HCT116 (cell line): ENCODE results near the gene RTTN. TPM values are rescaled to one million over a fixed set of nuclear protein-coding genes. Genes with fewer than 3 reads are reported as not detected.

Experiments
- ATAC-seq: fragments of 200-7000 bp; cut with Tn5 transposase; 2 replicates; pipeline ENCODE4 v1.9.1; 2020; ENCODE audit warnings: mild to moderate bottlenecking, moderate library complexity
- BruUV-seq: library from RNA; stranded (reverse); fragments of 400-500 nt; replicated peaks from 2 replicates; lab custom pipeline; 2021; lab: Mats Ljungman, UMichigan
- CTCF ChIA-PET: fragments of 300-600 bp; sonication (Branson Sonifier 250); formaldehyde crosslinking; loops from one replicate; lab custom pipeline; 2021; ENCODE audit warnings: antibody characterized with exemption; lab: Charles Lee
- POLR2A ChIA-PET: fragments of 300-600, 350-600 bp; sonication (Branson Sonifier 250); formaldehyde crosslinking; loops from one replicate; lab custom pipeline; 2021; ENCODE audit warnings: antibody characterized with exemption; lab: Charles Lee
- RAD21 ChIA-PET, 2 experiments: fragments of 300-600 bp; sonication (Branson Sonifier 250); formaldehyde crosslinking; loops; one replicate each; lab custom pipeline; 2023; ENCODE audit warnings: low total read pairs in 2 of 2; ENCODE audit not compliant: uncharacterized antibody in 2 of 2, unreplicated experiment in 2 of 2, low non-redundant PET in 1 of 2; lab: Charles Lee
- DNase-seq: peaks from one replicate; pipeline ENCODE4 v3.0.0-alpha.2; 2010; ENCODE audit warnings: low read depth, low spot score
- H2AFZ ChIP-seq: fragments of 200-600 bp; shearing (Covaris generic), sonication (generic); 2 replicates; pipeline ENCODE4 v1.6.1; 2017; ENCODE audit warnings: low read depth, mixed run types, mixed read lengths, antibody characterized with exemption, low read length; ENCODE audit not compliant: poor library complexity, severe bottlenecking
- H3K27ac ChIP-seq: 2 replicates; pipeline ENCODE4 v1.5.1; 2012; ENCODE audit warnings: low read depth, low read length
- H3K27me3 ChIP-seq: fragments of 200-600 bp; sonication (generic); 2 replicates; pipeline ENCODE4 v1.6.1; 2016; ENCODE audit warnings: mixed run types, low read length, mixed read lengths; ENCODE audit not compliant: insufficient read depth
- H3K36me3 ChIP-seq, 2 experiments: fragments of 200-500 bp in 1 of 2; fragments of 200-600 bp in 1 of 2; sonication (Bioruptor generic) in 1 of 2; sonication (generic) in 1 of 2; 2 replicates each; pipeline versions ENCODE4 v1.5.1 to v1.6.1; 2014 to 2016; ENCODE audit warnings: low read length in 2 of 2, inconsistent platforms in 1 of 2, mixed read lengths in 1 of 2, mixed run types in 1 of 2; ENCODE audit not compliant: insufficient read depth in 2 of 2, control insufficient read depth in 1 of 2
- H3K4me1 ChIP-seq, 2 experiments: fragments of 200-600 bp in 1 of 2; sonication (generic) in 1 of 2; 2 replicates each; pipeline versions ENCODE4 v1.5.1 to v1.6.1; 2012 to 2017; ENCODE audit warnings: low read length in 2 of 2, inconsistent platforms in 1 of 2, mild to moderate bottlenecking in 1 of 2, mixed read lengths in 1 of 2, mixed run types in 1 of 2, moderate library complexity in 1 of 2; ENCODE audit not compliant: insufficient read depth in 2 of 2, control insufficient read depth in 1 of 2
- H3K4me2 ChIP-seq: fragments of 200-600 bp; sonication (generic); 2 replicates; pipeline ENCODE4 v1.6.1; 2017; ENCODE audit warnings: mixed run types, low read length, mixed read lengths
- H3K4me3 ChIP-seq, 2 experiments: fragments of 200-600 bp in 1 of 2; sonication (generic) in 1 of 2; replicated peaks in 1 of 2; 2 replicates each; pipeline ENCODE4 v1.5.1; 2011 to 2016; ENCODE audit warnings: low read length in 2 of 2, control low read depth in 1 of 2, low read depth in 1 of 2, mild to moderate bottlenecking in 1 of 2, mixed read lengths in 1 of 2, mixed run types in 1 of 2
- H3K79me2 ChIP-seq: fragments of 200-600 bp; sonication (generic); 2 replicates; pipeline ENCODE4 v1.6.1; 2017; ENCODE audit warnings: mild to moderate bottlenecking, mixed run types, low read length, moderate library complexity, mixed read lengths; ENCODE audit not compliant: insufficient read depth
- H3K9ac ChIP-seq: fragments of 200-600 bp; sonication (generic); 2 replicates; pipeline ENCODE4 v1.6.1; 2016; ENCODE audit warnings: low read length, mixed read lengths
- H3K9me2 ChIP-seq: fragments of 200-600 bp; sonication (generic), shearing (Covaris generic); 2 replicates; pipeline ENCODE4 v1.6.1; 2017; ENCODE audit warnings: mixed run types, mild to moderate bottlenecking, moderate library complexity; ENCODE audit not compliant: insufficient read depth
- H3K9me3 ChIP-seq, 2 experiments: fragments of 200-500 bp in 1 of 2; fragments of 200-600 bp in 1 of 2; sonication (Bioruptor generic) in 1 of 2; sonication (generic) in 1 of 2; 2 replicates each; pipeline ENCODE4 v1.6.1; 2014 to 2017; ENCODE audit warnings: low read length in 2 of 2, mixed read lengths in 2 of 2, inconsistent platforms in 1 of 2, low read depth in 1 of 2, mild to moderate bottlenecking in 1 of 2, mixed run types in 1 of 2, moderate library complexity in 1 of 2; ENCODE audit not compliant: control insufficient read depth in 1 of 2, insufficient read depth in 1 of 2
- H4K20me1 ChIP-seq: fragments of 200-600 bp; sonication (generic), shearing (Covaris generic); 2 replicates; pipeline ENCODE4 v1.6.1; 2017; ENCODE audit warnings: mixed run types, mild to moderate bottlenecking, moderate library complexity; ENCODE audit not compliant: insufficient read depth
- CEBPB ChIP-seq: IDR thresholded peaks from 2 replicates; pipeline ENCODE4 v1.6.1; 2012; ENCODE audit warnings: low read depth
- CTCF ChIP-seq, 3 experiments: fragments of 200-600 bp in 1 of 3; sonication (generic) in 1 of 3; IDR thresholded peaks in 2 of 3; conservative IDR thresholded peaks in 1 of 3; 2 replicates each; pipeline ENCODE4 v1.5.1; 2012 to 2017; ENCODE audit warnings: low read depth in 2 of 3, low read length in 2 of 3, antibody characterized with exemption in 1 of 3, borderline replicate concordance in 1 of 3, control low read depth in 1 of 3, mild to moderate bottlenecking in 1 of 3, mixed read lengths in 1 of 3, mixed run types in 1 of 3, moderate library complexity in 1 of 3; ENCODE audit not compliant: insufficient read depth in 1 of 3
- ELF1 ChIP-seq: IDR thresholded peaks from 2 replicates; pipeline ENCODE4 v1.6.1; 2012; ENCODE audit warnings: low read depth, borderline replicate concordance
- JUND ChIP-seq: IDR thresholded peaks from 2 replicates; pipeline ENCODE4 v1.6.1; 2012
- REST ChIP-seq: IDR thresholded peaks from 2 replicates; pipeline ENCODE4 v1.6.1; 2012; ENCODE audit warnings: low read depth
- SRF ChIP-seq: IDR thresholded peaks from 2 replicates; pipeline ENCODE4 v1.6.1; 2012; ENCODE audit warnings: low read depth
- ZBTB33 ChIP-seq: IDR thresholded peaks from 2 replicates; pipeline ENCODE4 v1.6.1; 2011; ENCODE audit warnings: mild to moderate bottlenecking, low read length, moderate library complexity; ENCODE audit not compliant: insufficient replicate concordance; ENCODE audit errors: extremely low read depth
- ZFX ChIP-seq: fragments of 450-650 bp; IDR thresholded peaks from 2 replicates; pipeline ENCODE4 v1.6.1; 2017
- intact Hi-C: fragments of 100-400 bp; cut with micrococcal nuclease; formaldehyde crosslinking; loops from 2 replicates; pipeline ENCODE4 v1.10.0; 2022
- total RNA-seq: library from RNA; stranded (reverse); gene quantifications from one replicate; pipeline ENCODE4 v1.2.1, GENCODE V29; 2021; ENCODE audit not compliant: unreplicated experiment

The RTTN gene
- total RNA-seq, 1 experiment from 2014 or later = 41.2 TPM

- no peaks in the 10 kb centered on the region for H3K9me2 ChIP-seq
- no peaks in the 10 kb centered on the region for H3K9me3 ChIP-seq
- H3K4me2 ChIP-seq = no peak overlapping the region
- H3K27ac ChIP-seq = no peak overlapping the region
- H4K20me1 ChIP-seq = no peaks in the 10 kb centered on the region
- H3K36me3 ChIP-seq = 0 out of 4 replicates have a peak, but pooled peaks cover 0 to 8% of the 10 kb centered on the region in 2 experiments
- ChIA-PET CTCF (no interaction called here), RAD21 (no interaction called here), POLR2A (no interaction called here)
- BruUV-seq = no TSS peak
- H3K9ac ChIP-seq = no peak overlapping the region
- no peaks in the 10 kb centered on the region; the same call in 1 of the 2 replicates for H3K79me2 ChIP-seq
- H3K4me3 ChIP-seq = no peak overlapping the region
- ATAC-seq (no peak), DNase-seq (no peak)
- TF ChIP-seq ELF1 (no peak), REST (no peak), ZBTB33 (no peak), SRF (no peak), CEBPB (no peak), CTCF (IDR thresholded peaks at IDR 0.05 in 2 of 3, conservative IDR thresholded peaks at IDR 0.05 in 1 of 3; ENCODE audit: borderline replicate concordance in 1 of 3, insufficient read depth in 1 of 3, low read depth in 2 of 3, low read length in 2 of 3) (no peak), ZFX (no peak), JUND (no peak)
- intact Hi-C loops = no loop called here
- H3K27me3 ChIP-seq = no peaks in the 10 kb centered on the region
- no peak overlapping the region for H2AFZ ChIP-seq
- no peaks in the 10 kb centered on the region for H3K4me1 ChIP-seq
These were observed 136.1 kb downstream of the RTTN start for GRCh38 chr18:70069382-70069781.
